HepG2 (cell line): ENCODE results near the gene COQ3. TPM values are rescaled to one million over a fixed set of nuclear protein-coding genes. Genes with fewer than 3 reads are reported as not detected.
A peak's percentile ranks its signal among the peaks of the same experiment; 100 is the strongest.

Experiments used
- CHD4 ChIP-seq: fragments of 200-600 bp; sonication (generic); IDR thresholded peaks from 2 replicates; pipeline ENCODE4 v1.7.0; 2017; ENCODE audit warnings: mild to moderate bottlenecking, low read length, borderline replicate concordance
- HNRNPH1 ChIP-seq: fragments of 200-400 bp; formaldehyde crosslinking; optimal IDR thresholded peaks from 2 replicates; pipeline ENCODE3; 2017; ENCODE audit warnings: mild to moderate bottlenecking, low read depth, low read length
- NCOR1 ChIP-seq: fragments of 200-600 bp; sonication (generic); IDR thresholded peaks from 2 replicates; pipeline ENCODE4 v1.7.0; 2017; ENCODE audit warnings: antibody characterized with exemption, low read length, borderline replicate concordance
- RCOR2 ChIP-seq: IDR thresholded peaks from 2 replicates; pipeline ENCODE4 v1.6.1; 2016; ENCODE audit warnings: missing biosample characterization, missing genetic modification reagents
- TARDBP ChIP-seq: sonication (generic); formaldehyde crosslinking; IDR thresholded peaks from 2 replicates; pipeline ENCODE4 v1.8.0; 2022; ENCODE audit warnings: mild to moderate bottlenecking, missing genetic modification reagents
- polyA plus RNA-seq, 8 experiments: library from polyadenylated mRNA; depleted of rRNA in 3 of 8; stranded (reverse) in 7 of 8; unstranded in 1 of 8; fragments of >200 nt; fragmentation: Illumina TruSeq in 4 of 8; extraction: Trizol in 4 of 8; gene quantifications; 2 replicates each; pipeline versions ENCODE4 v1.2.1 to v1.2.3, GENCODE V29; 2011 to 2016; ENCODE audit warnings: low read depth in 4 of 8, missing spikeins in 1 of 8, mixed read lengths in 1 of 8; ENCODE audit not compliant: insufficient read depth in 1 of 8
- total RNA-seq, 5 experiments: library from RNA; depleted of rRNA; stranded (reverse); fragments of >200 nt; fragmentation: Illumina TruSeq; extraction: Trizol; gene quantifications; 2 replicates each; pipeline ENCODE4 v1.2.3, GENCODE V29; 2016; ENCODE audit warnings: low read depth in 1 of 5
- TF ChIP-seq, protein P1 (sequence below): sonication (generic); formaldehyde crosslinking; IDR thresholded peaks from 2 replicates; pipeline ENCODE4 v1.4.0; 2020; ENCODE audit warnings: mild to moderate bottlenecking, missing genetic modification reagents
- TF ChIP-seq, protein P2 (sequence below): sonication (generic); formaldehyde crosslinking; IDR thresholded peaks from 2 replicates; pipeline ENCODE4 v1.8.0; 2022; ENCODE audit warnings: mild to moderate bottlenecking, missing genetic modification reagents, moderate library complexity
- TF ChIP-seq, protein P3 (sequence below): IDR thresholded peaks from 2 replicates; pipeline ENCODE4 v1.6.1; 2016; ENCODE audit warnings: low read depth
- TF ChIP-seq, protein P4 (sequence below), 2 experiments: sonication (generic) in 1 of 2; formaldehyde crosslinking in 1 of 2; IDR thresholded peaks; 2 replicates each; pipeline versions ENCODE4 v1.4.0 to v1.6.1; 2016 to 2020; ENCODE audit warnings: borderline replicate concordance in 1 of 2, low read depth in 1 of 2, mild to moderate bottlenecking in 1 of 2, missing genetic modification reagents in 1 of 2

Gene COQ3
- total and polyA plus RNA-seq, 2 of the 13 experiments (the other 11 are each of a cell fraction or from before 2014, with no cell fraction given): 5.3 to 20.5 TPM

DNA sequence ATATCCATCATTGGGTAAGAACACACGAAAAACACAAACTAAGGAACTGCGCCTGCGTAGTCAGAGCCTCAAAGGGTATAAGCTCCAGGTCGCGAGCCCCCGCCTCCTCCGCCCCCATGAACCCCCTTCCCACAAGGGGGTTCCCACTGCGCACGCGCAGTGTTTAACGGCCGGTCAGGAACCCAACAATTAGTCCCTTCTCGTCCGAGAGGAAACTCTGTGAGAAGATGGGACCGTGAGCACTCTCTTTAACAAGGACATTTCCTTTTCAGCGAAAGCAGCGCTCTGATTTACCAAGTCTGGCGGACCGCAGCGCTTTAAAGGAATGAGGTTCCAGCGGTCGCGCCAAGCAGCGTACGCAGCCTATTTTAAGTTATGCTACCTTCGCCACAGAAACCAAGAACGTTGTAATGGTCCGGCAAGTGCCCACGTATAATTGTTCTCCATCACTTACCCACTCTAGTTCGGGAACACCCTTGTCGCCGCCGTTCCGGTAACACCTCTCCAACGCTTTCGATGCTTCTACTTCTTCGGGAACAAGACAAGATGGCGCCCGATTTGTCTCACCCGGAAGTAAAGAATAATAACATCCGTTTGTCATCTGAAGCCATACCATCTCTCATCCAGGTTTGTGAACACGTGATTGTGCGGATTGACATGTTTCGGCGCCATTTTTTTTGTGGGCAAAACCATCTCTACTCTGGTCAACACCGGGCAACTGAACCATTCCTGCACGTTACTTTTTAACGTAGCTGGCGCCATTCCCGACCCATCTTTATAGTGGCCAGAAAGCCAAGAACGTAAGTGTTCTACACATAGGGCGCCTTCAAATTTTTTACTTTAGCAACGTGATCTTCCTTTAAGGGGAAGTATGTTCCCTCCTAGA is 31.0 kb upstream of the COQ3 start, which contains the start of gene PNISR (continued):
- TF ChIP-seq, protein P1, sequence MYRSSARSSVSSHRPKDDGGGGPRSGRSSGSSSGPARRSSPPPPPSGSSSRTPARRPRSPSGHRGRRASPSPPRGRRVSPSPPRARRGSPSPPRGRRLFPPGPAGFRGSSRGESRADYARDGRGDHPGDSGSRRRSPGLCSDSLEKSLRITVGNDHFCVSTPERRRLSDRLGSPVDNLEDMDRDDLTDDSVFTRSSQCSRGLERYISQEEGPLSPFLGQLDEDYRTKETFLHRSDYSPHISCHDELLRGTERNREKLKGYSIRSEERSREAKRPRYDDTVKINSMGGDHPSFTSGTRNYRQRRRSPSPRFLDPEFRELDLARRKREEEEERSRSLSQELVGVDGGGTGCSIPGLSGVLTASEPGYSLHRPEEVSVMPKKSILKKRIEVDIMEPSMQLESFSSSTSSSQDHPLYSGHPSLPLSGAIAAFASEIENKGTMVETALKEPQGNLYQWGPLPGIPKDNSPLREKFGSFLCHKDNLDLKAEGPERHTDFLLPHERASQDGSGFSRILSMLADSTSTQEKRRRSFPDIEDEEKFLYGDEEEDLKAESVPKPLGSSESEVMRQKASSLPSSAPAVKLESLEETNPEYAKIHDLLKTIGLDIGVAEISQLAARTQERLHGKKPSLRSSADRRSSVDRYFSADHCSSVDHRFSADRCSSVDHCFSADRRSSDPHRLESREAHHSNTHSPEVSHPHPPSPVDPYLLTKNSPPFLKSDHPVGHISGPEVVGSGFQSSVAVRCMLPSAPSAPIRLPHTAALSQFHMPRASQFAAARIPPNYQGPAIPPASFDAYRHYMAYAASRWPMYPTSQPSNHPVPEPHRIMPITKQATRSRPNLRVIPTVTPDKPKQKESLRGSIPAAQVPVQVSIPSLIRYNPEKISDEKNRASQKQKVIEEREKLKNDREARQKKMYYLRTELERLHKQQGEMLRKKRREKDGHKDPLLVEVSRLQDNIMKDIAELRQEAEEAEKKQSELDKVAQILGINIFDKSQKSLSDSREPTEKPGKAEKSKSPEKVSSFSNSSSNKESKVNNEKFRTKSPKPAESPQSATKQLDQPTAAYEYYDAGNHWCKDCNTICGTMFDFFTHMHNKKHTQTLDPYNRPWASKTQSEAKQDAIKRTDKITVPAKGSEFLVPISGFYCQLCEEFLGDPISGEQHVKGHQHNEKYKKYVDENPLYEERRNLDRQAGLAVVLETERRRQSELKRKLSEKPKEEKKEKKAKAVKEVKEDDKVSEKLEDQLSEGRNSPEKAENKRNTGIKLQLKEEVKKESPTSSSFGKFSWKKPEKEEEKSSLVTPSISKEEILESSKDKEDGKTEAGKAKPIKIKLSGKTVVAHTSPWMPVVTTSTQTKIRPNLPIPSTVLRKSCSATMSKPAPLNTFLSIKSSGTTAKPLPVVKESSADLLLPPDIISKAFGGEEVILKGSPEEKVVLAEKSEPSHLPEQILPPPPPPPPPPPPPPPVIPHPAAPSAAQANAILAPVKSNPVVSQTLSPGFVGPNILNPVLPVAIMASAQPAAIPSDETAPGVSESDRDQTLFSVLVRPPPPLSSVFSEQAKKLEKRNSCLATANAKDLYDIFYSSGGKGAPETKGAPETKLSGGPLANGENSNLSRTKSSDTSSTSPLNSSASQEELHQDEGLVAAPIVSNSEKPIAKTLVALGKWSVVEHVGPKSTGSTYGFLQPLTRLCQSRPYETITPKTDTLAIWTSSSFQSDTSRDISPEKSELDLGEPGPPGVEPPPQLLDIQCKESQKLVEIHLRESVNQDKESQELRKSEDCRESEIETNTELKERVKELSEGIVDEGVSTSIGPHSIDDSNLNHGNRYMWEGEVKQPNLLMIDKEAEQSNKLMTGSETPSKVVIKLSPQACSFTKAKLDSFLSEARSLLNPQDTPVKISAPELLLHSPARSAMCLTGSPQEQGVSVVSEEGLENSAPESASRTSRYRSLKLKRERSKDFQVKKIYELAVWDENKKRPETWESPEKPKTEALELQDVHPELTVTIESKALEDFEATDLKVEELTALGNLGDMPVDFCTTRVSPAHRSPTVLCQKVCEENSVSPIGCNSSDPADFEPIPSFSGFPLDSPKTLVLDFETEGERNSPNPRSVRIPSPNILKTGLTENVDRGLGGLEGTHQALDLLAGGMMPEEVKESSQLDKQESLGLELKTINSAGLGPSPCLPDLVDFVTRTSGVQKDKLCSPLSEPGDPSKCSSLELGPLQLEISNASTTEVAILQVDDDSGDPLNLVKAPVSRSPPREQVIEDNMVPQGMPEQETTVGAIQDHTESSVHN (CRISPR knock-in tag): no peak
- TF ChIP-seq, protein P2, sequence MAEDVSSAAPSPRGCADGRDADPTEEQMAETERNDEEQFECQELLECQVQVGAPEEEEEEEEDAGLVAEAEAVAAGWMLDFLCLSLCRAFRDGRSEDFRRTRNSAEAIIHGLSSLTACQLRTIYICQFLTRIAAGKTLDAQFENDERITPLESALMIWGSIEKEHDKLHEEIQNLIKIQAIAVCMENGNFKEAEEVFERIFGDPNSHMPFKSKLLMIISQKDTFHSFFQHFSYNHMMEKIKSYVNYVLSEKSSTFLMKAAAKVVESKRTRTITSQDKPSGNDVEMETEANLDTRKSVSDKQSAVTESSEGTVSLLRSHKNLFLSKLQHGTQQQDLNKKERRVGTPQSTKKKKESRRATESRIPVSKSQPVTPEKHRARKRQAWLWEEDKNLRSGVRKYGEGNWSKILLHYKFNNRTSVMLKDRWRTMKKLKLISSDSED (CRISPR knock-in tag): no peak
- TF ChIP-seq, protein P3, sequence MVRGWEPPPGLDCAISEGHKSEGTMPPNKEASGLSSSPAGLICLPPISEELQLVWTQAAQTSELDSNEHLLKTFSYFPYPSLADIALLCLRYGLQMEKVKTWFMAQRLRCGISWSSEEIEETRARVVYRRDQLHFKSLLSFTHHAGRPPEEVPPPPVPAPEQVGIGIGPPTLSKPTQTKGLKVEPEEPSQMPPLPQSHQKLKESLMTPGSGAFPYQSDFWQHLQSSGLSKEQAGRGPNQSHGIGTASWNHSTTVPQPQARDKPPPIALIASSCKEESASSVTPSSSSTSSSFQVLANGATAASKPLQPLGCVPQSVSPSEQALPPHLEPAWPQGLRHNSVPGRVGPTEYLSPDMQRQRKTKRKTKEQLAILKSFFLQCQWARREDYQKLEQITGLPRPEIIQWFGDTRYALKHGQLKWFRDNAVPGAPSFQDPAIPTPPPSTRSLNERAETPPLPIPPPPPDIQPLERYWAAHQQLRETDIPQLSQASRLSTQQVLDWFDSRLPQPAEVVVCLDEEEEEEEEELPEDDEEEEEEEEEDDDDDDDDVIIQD: no peak
- TF ChIP-seq RCOR2 (CRISPR knock-in tag) (no peak), TARDBP (CRISPR knock-in tag) (peak; percentile 48; the same call in 1 of the 2 replicates), CHD4 (no peak), NCOR1 (no peak; the same call in 1 of the 2 replicates), HNRNPH1 (no peak)
- TF ChIP-seq, protein P4, sequence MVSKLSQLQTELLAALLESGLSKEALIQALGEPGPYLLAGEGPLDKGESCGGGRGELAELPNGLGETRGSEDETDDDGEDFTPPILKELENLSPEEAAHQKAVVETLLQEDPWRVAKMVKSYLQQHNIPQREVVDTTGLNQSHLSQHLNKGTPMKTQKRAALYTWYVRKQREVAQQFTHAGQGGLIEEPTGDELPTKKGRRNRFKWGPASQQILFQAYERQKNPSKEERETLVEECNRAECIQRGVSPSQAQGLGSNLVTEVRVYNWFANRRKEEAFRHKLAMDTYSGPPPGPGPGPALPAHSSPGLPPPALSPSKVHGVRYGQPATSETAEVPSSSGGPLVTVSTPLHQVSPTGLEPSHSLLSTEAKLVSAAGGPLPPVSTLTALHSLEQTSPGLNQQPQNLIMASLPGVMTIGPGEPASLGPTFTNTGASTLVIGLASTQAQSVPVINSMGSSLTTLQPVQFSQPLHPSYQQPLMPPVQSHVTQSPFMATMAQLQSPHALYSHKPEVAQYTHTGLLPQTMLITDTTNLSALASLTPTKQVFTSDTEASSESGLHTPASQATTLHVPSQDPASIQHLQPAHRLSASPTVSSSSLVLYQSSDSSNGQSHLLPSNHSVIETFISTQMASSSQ (IDR thresholded peaks at IDR 0.05; ENCODE audit: low read depth): no peak
- TF ChIP-seq, protein P4 (CRISPR knock-in tag; IDR thresholded peaks at IDR 0.05; ENCODE audit: borderline replicate concordance): no peak
